ENCODE measurements around the gene ZNF692. TPM values are rescaled to one million over a fixed set of nuclear protein-coding genes. Genes with fewer than 3 reads are reported as not detected.

The ZNF692 gene
- total and polyA plus RNA-seq, 2 of the 13 experiments (the other 11 are each of a cell fraction or from before 2014, with no cell fraction given), result 27.3 to 45.8 TPM

GRCh38 chr1:248872752-248873408 lies 14.0 kb upstream of the ZNF692 start (continued):
- TF ChIP-seq SP1 (IDR thresholded peaks at IDR 0.05), result no peak
- TF ChIP-seq SP1 (CRISPR knock-in tag; IDR thresholded peaks at IDR 0.05), result 0 out of 2 replicates have a peak, but pooled peaks have one; percentile 1
- TF ChIP-seq ZNF24 (IDR thresholded peaks at IDR 0.05), result no peak
- no peak for TF ChIP-seq EED (CRISPR knock-in tag; IDR thresholded peaks at IDR 0.05)
- TF ChIP-seq TGIF2 (CRISPR knock-in tag; IDR thresholded peaks at IDR 0.05), result peak; percentile 65
- TF ChIP-seq, protein P1, sequence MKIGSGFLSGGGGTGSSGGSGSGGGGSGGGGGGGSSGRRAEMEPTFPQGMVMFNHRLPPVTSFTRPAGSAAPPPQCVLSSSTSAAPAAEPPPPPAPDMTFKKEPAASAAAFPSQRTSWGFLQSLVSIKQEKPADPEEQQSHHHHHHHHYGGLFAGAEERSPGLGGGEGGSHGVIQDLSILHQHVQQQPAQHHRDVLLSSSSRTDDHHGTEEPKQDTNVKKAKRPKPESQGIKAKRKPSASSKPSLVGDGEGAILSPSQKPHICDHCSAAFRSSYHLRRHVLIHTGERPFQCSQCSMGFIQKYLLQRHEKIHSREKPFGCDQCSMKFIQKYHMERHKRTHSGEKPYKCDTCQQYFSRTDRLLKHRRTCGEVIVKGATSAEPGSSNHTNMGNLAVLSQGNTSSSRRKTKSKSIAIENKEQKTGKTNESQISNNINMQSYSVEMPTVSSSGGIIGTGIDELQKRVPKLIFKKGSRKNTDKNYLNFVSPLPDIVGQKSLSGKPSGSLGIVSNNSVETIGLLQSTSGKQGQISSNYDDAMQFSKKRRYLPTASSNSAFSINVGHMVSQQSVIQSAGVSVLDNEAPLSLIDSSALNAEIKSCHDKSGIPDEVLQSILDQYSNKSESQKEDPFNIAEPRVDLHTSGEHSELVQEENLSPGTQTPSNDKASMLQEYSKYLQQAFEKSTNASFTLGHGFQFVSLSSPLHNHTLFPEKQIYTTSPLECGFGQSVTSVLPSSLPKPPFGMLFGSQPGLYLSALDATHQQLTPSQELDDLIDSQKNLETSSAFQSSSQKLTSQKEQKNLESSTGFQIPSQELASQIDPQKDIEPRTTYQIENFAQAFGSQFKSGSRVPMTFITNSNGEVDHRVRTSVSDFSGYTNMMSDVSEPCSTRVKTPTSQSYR (CRISPR knock-in tag; IDR thresholded peaks at IDR 0.05; ENCODE audit: borderline replicate concordance), result 0 out of 2 replicates have a peak, but pooled peaks have one; percentile 8
- no peak for TF ChIP-seq RORA (CRISPR knock-in tag; IDR thresholded peaks at IDR 0.05)
- TF ChIP-seq ZEB1 (IDR thresholded peaks at IDR 0.05; ENCODE audit: insufficient replicate concordance, low read depth), result peak; percentile 58
- peak; percentile 11; the same call in 1 of the 2 replicates for TF ChIP-seq KDM4B (CRISPR knock-in tag; IDR thresholded peaks at IDR 0.05)
- no peak for TF ChIP-seq PRDM4 (CRISPR knock-in tag; IDR thresholded peaks at IDR 0.05; ENCODE audit: borderline replicate concordance)
- no peak; the same call in 1 of the 2 replicates for TF ChIP-seq KLF9 (CRISPR knock-in tag; IDR thresholded peaks at IDR 0.05; ENCODE audit: low read depth)
- 0 out of 2 replicates have a peak, but pooled peaks have one; percentile 34 for TF ChIP-seq RXRB (CRISPR knock-in tag; IDR thresholded peaks at IDR 0.05; ENCODE audit: borderline replicate concordance)
- no peak for TF ChIP-seq TBL1XR1 (IDR thresholded peaks at IDR 0.05; ENCODE audit: borderline replicate concordance, low read length, partially characterized antibody)
- TF ChIP-seq CHD4 (IDR thresholded peaks at IDR 0.05; ENCODE audit: borderline replicate concordance, low read length), result peak; percentile 63; the same call in 1 of the 2 replicates
- no peak for TF ChIP-seq CBFB (CRISPR knock-in tag; IDR thresholded peaks at IDR 0.05)
- no peak for TF ChIP-seq ESRRA (CRISPR knock-in tag; IDR thresholded peaks at IDR 0.05; ENCODE audit: low read depth)
- TF ChIP-seq GLMP (CRISPR knock-in tag; IDR thresholded peaks at IDR 0.05; ENCODE audit: borderline replicate concordance), result no peak
- no peak for TF ChIP-seq TRIM24 (CRISPR knock-in tag; IDR thresholded peaks at IDR 0.05)
- TF ChIP-seq KLF12 (CRISPR knock-in tag; IDR thresholded peaks at IDR 0.05; ENCODE audit: borderline replicate concordance), result 0 out of 2 replicates have a peak, but pooled peaks have one; percentile 20
- no peak; the same call in 1 of the 2 replicates for TF ChIP-seq NR2F6 (IDR thresholded peaks at IDR 0.05)
- TF ChIP-seq NR2F6 (CRISPR knock-in tag; IDR thresholded peaks at IDR 0.05), result peak; percentile 62
- 0 out of 2 replicates have a peak, but pooled peaks have one; percentile 24 for TF ChIP-seq ZNF564 (CRISPR knock-in tag; IDR thresholded peaks at IDR 0.05)
- no peak for TF ChIP-seq PCBP1 (IDR thresholded peaks at IDR 0.05; ENCODE audit: borderline replicate concordance, low read depth, low read length)
- TF ChIP-seq ZNF772 (CRISPR knock-in tag; IDR thresholded peaks at IDR 0.05), result no peak; the same call in 1 of the 2 replicates
- TF ChIP-seq SCMH1 (CRISPR knock-in tag; IDR thresholded peaks at IDR 0.05; ENCODE audit: borderline replicate concordance), result no peak

All from HepG2 (cell line).